Neural cell (in vitro differentiated cells): ENCODE measurements around the gene DUSP22. TPM values are rescaled to one million over a fixed set of nuclear protein-coding genes. Genes with fewer than 3 reads are reported as not detected.

ENCODE experiments used
- H2AFZ ChIP-seq: fragments of 200-600, 300-800 bp; sonication (generic), shearing (Covaris generic); 2 replicates; pipeline ENCODE4 v1.6.0; 2014; ENCODE audit warnings: low read depth, mild to moderate bottlenecking, antibody characterized with exemption, low read length, moderate library complexity
- H3F3A ChIP-seq: fragments of 200-600 bp; shearing (Covaris generic); 2 replicates; pipeline ENCODE4 v1.6.1; 2016; ENCODE audit warnings: mild to moderate bottlenecking, moderate library complexity, mixed read lengths, antibody characterized with exemption, low read length; ENCODE audit not compliant: insufficient read depth, poor library complexity, severe bottlenecking
- H3K27ac ChIP-seq: fragments of 200-600, 300-800 bp; sonication (generic), shearing (Covaris generic); 2 replicates; pipeline ENCODE4 v1.5.1; 2014; ENCODE audit warnings: mild to moderate bottlenecking, low read length, moderate library complexity
- H3K27me3 ChIP-seq: fragments of 300-800, 200-600 bp; sonication (generic), shearing (Covaris generic); 2 replicates; pipeline ENCODE4 v1.6.0; 2014; ENCODE audit warnings: mild to moderate bottlenecking, low read depth, low read length, moderate library complexity; ENCODE audit not compliant: insufficient read depth
- H3K36me3 ChIP-seq: fragments of 300-800, 200-600 bp; sonication (generic), shearing (Covaris generic); 2 replicates; pipeline ENCODE4 v1.5.1; 2014; ENCODE audit warnings: mild to moderate bottlenecking, antibody characterized with exemption, low read length, moderate library complexity; ENCODE audit not compliant: insufficient read depth
- H3K4me2 ChIP-seq: fragments of 300-800, 200-600 bp; sonication (generic), shearing (Covaris generic); 2 replicates; pipeline ENCODE4 v1.6.0; 2014; ENCODE audit warnings: mild to moderate bottlenecking, low read length
- H3K4me3 ChIP-seq: fragments of 300-800, 200-600 bp; sonication (generic), shearing (Covaris generic); 2 replicates; pipeline ENCODE4 v1.5.1; 2014; ENCODE audit warnings: mild to moderate bottlenecking, low read length, moderate library complexity
- H3K79me2 ChIP-seq: fragments of 200-600 bp; shearing (Covaris generic); replicated peaks from 2 replicates; pipeline ENCODE4 v1.6.0; 2014; ENCODE audit warnings: mild to moderate bottlenecking, low read length, moderate library complexity; ENCODE audit not compliant: insufficient read depth
- H3K9ac ChIP-seq: fragments of 300-800, 200-600 bp; sonication (generic), shearing (Covaris generic); 2 replicates; pipeline ENCODE4 v1.6.1; 2016; ENCODE audit warnings: mild to moderate bottlenecking, low read length, mixed read lengths
- H3K9me2 ChIP-seq: fragments of 200-600 bp; shearing (Covaris generic); 2 replicates; pipeline ENCODE4 v1.6.1; 2016; ENCODE audit warnings: mild to moderate bottlenecking, low read length, mixed read lengths; ENCODE audit not compliant: insufficient read depth
- H3K9me3 ChIP-seq: fragments of 200-600, 300-800 bp; sonication (generic), shearing (Covaris generic); 2 replicates; pipeline ENCODE4 v1.6.1; 2016; ENCODE audit warnings: mild to moderate bottlenecking, mixed run types, low read length, moderate library complexity, mixed read lengths
- H4K20me1 ChIP-seq: fragments of 200-600 bp; shearing (Covaris generic); 2 replicates; pipeline ENCODE4 v1.6.1; 2016; ENCODE audit warnings: mild to moderate bottlenecking, mixed run types; ENCODE audit not compliant: insufficient read depth
- CTCF ChIP-seq: fragments of 450-650 bp; IDR thresholded peaks from 2 replicates; pipeline ENCODE4 v1.5.1; 2014; ENCODE audit warnings: antibody characterized with exemption, mild to moderate bottlenecking, moderate library complexity; ENCODE audit not compliant: poor library complexity, severe bottlenecking
- EP300 ChIP-seq: fragments of 450-650 bp; conservative IDR thresholded peaks from 2 replicates; pipeline ENCODE4 v1.6.1; 2014; ENCODE audit warnings: antibody characterized with exemption, mild to moderate bottlenecking, moderate library complexity; ENCODE audit not compliant: poor library complexity, severe bottlenecking
- EZH2 ChIP-seq: fragments of 200-600, 300-800 bp; shearing (Covaris generic), sonication (generic); IDR thresholded peaks from 2 replicates; pipeline ENCODE4 v1.6.1; 2014; ENCODE audit warnings: antibody characterized with exemption, low read length, borderline replicate concordance, mild to moderate bottlenecking; ENCODE audit not compliant: insufficient read depth, poor library complexity, severe bottlenecking
- MXI1 ChIP-seq: fragments of 450-650 bp; conservative IDR thresholded peaks from 2 replicates; pipeline ENCODE4 v1.6.1; 2014; ENCODE audit warnings: antibody characterized with exemption, mild to moderate bottlenecking; ENCODE audit not compliant: poor library complexity, severe bottlenecking
- POLR2AphosphoS5 ChIP-seq: IDR thresholded peaks from 2 replicates; pipeline ENCODE4 v1.6.1; 2012
- RAD21 ChIP-seq: fragments of 450-650 bp; conservative IDR thresholded peaks from 2 replicates; pipeline ENCODE4 v1.6.1; 2014; ENCODE audit warnings: antibody characterized with exemption, mild to moderate bottlenecking, moderate library complexity
- SMC3 ChIP-seq: fragments of 450-650 bp; conservative IDR thresholded peaks from 2 replicates; pipeline ENCODE4 v1.6.1; 2014; ENCODE audit warnings: antibody characterized with exemption, mild to moderate bottlenecking, moderate library complexity; ENCODE audit not compliant: poor library complexity
- TAF1 ChIP-seq: IDR thresholded peaks from 2 replicates; pipeline ENCODE4 v1.6.1; 2012; ENCODE audit warnings: low read depth
- polyA plus RNA-seq: library from polyadenylated mRNA; depleted of rRNA; stranded (reverse); fragments of >200 nt; gene quantifications from 2 replicates; pipeline ENCODE4 v1.2.3, GENCODE V29; 2014
- TF ChIP-seq, protein P1 (sequence below): IDR thresholded peaks from 2 replicates; pipeline ENCODE4 v1.6.1; 2012; ENCODE audit warnings: borderline replicate concordance

DUSP22 gene
- polyA plus RNA-seq, 1 donor from 2014 or later, result 24.9 TPM

DNA sequence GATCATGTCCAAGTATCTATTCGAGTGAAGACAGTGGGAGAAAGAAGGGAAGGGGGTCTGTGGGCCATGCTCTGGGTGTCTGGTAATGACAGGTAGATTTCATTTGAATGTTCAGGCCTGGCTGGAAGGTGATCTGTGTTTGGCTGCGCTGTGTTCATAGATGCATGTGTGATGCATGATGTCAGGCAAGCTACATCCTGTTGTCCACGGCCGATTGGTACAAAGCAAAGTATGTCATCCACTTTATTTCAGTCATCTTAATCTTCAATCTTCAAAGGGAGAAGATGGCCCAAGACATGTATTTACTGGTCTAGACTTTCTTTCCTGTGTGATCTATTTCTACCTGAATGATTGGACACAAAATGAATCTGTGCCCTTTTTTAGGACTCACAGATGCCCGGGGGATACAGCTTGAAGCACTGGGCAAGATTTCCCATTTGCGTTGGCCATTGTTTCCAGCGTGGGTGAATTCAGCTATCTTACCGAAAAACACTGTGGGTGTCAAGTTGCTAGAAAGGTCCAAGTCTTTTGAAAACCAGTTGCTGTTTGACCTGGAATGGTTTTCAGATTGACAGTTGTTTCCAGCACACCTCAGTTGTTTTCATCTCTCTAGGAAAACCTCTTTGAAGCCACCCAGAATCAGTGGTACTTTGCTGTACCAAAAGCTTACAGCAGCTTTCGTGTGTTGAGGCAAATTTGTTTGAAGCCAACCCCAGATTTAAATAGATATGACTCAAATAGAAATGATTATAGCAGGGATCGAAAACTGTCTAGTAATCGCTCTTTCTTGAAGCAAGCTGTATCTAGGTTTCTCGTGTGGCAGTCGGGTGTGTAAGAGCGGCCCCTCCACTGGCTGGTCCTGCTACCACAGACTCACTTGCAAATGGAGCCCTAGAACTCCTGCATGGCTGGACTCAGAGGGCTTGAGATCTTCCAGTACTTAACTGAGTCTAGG is 27.2 kb downstream of the DUSP22 start:
- no peaks in the 10 kb centered on the region for H3K9me3 ChIP-seq
- no peaks in the 10 kb centered on the region for H3K27me3 ChIP-seq
- TF ChIP-seq RAD21, result no peak
- no peak for TF ChIP-seq SMC3
- no peak for TF ChIP-seq EZH2
- TF ChIP-seq EP300, result no peak
- TF ChIP-seq MXI1, result no peak
- TF ChIP-seq POLR2AphosphoS5, result no peak
- TF ChIP-seq, protein P1, sequence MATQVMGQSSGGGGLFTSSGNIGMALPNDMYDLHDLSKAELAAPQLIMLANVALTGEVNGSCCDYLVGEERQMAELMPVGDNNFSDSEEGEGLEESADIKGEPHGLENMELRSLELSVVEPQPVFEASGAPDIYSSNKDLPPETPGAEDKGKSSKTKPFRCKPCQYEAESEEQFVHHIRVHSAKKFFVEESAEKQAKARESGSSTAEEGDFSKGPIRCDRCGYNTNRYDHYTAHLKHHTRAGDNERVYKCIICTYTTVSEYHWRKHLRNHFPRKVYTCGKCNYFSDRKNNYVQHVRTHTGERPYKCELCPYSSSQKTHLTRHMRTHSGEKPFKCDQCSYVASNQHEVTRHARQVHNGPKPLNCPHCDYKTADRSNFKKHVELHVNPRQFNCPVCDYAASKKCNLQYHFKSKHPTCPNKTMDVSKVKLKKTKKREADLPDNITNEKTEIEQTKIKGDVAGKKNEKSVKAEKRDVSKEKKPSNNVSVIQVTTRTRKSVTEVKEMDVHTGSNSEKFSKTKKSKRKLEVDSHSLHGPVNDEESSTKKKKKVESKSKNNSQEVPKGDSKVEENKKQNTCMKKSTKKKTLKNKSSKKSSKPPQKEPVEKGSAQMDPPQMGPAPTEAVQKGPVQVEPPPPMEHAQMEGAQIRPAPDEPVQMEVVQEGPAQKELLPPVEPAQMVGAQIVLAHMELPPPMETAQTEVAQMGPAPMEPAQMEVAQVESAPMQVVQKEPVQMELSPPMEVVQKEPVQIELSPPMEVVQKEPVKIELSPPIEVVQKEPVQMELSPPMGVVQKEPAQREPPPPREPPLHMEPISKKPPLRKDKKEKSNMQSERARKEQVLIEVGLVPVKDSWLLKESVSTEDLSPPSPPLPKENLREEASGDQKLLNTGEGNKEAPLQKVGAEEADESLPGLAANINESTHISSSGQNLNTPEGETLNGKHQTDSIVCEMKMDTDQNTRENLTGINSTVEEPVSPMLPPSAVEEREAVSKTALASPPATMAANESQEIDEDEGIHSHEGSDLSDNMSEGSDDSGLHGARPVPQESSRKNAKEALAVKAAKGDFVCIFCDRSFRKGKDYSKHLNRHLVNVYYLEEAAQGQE, result no peak
- TF ChIP-seq TAF1, result no peak
- no peak for TF ChIP-seq CTCF

GRCh38 chr6:320351-321157 is 28.3 kb downstream of the DUSP22 start:
- TF ChIP-seq EP300, result no peak
- TF ChIP-seq MXI1, result no peak
- no peaks in the 10 kb centered on the region for H3F3A ChIP-seq
- H3K9me2 ChIP-seq, result no peaks in the 10 kb centered on the region
- no peaks in the 10 kb centered on the region for H4K20me1 ChIP-seq
- H3K9me3 ChIP-seq, result no peaks in the 10 kb centered on the region
- H3K4me3 ChIP-seq, result no peak overlapping the region
- H2AFZ ChIP-seq, result no peak overlapping the region
- H3K9ac ChIP-seq, result no peak overlapping the region
- H3K27ac ChIP-seq, result no peak overlapping the region
- H3K79me2 ChIP-seq, result no peaks in the 10 kb centered on the region
- H3K27me3 ChIP-seq, result no peaks in the 10 kb centered on the region
- H3K36me3 ChIP-seq, result no peaks in the 10 kb centered on the region
- no peak overlapping the region for H3K4me2 ChIP-seq

More for the DNA sequence above, 27.2 kb downstream of the DUSP22 start:
- Histone ChIP-seq H3K27ac (no peak overlapping the region), H3K9me2 (no peaks in the 10 kb centered on the region), H3K79me2 (no peaks in the 10 kb centered on the region), H2AFZ (no peak overlapping the region), H3K36me3 (no peaks in the 10 kb centered on the region), H3K4me3 (no peak overlapping the region), H3F3A (no peaks in the 10 kb centered on the region), H4K20me1 (no peaks in the 10 kb centered on the region), H3K4me2 (no peak overlapping the region), H3K9ac (no peak overlapping the region)
